HepG2 (cell line): ENCODE results near the gene FAM167B. TPM values are rescaled to one million over a fixed set of nuclear protein-coding genes. Genes with fewer than 3 reads are reported as not detected.

Source experiments
- CTCF ChIP-seq: sonication (generic); formaldehyde crosslinking; IDR thresholded peaks from 2 replicates; pipeline ENCODE4 v1.5.0; 2020; ENCODE audit warnings: mild to moderate bottlenecking, missing genetic modification reagents, moderate library complexity
- MAX ChIP-seq: IDR thresholded peaks from 2 replicates; pipeline ENCODE4 v1.6.1; 2012; ENCODE audit warnings: inconsistent platforms
- MTERF4 ChIP-seq: sonication (generic); formaldehyde crosslinking; IDR thresholded peaks from 2 replicates; pipeline ENCODE4 v1.8.0; 2023; ENCODE audit warnings: mild to moderate bottlenecking, missing genetic modification reagents
- NCOA5 ChIP-seq: sonication (generic); formaldehyde crosslinking; IDR thresholded peaks from 2 replicates; pipeline ENCODE4 v1.4.0; 2020; ENCODE audit warnings: missing genetic modification reagents
- NR3C1 ChIP-seq: sonication (generic); formaldehyde crosslinking; IDR thresholded peaks from 2 replicates; pipeline ENCODE4 v1.4.0; 2020; ENCODE audit warnings: missing genetic modification reagents
- SPEN ChIP-seq: sonication (generic); formaldehyde crosslinking; IDR thresholded peaks from 2 replicates; pipeline ENCODE4 v1.5.1; 2020; ENCODE audit warnings: low read depth, mild to moderate bottlenecking, missing genetic modification reagents
- TFE3 ChIP-seq: IDR thresholded peaks from 2 replicates; pipeline ENCODE4 v1.6.1; 2016
- YY1 ChIP-seq: IDR thresholded peaks from 2 replicates; pipeline ENCODE4 v1.6.1; 2011; ENCODE audit warnings: low read length, low read depth, moderate library complexity, mild to moderate bottlenecking; ENCODE audit not compliant: insufficient read depth, insufficient replicate concordance
- ZNF276 ChIP-seq: sonication (generic); formaldehyde crosslinking; IDR thresholded peaks from 2 replicates; pipeline ENCODE4 v1.4.0; 2020; ENCODE audit warnings: mild to moderate bottlenecking, low read depth, missing genetic modification reagents
- ZNF451 ChIP-seq: sonication (generic); formaldehyde crosslinking; IDR thresholded peaks from 2 replicates; pipeline ENCODE4 v1.5.0; 2020; ENCODE audit warnings: mild to moderate bottlenecking, missing genetic modification reagents
- ZNF484 ChIP-seq: sonication (generic); formaldehyde crosslinking; IDR thresholded peaks from 2 replicates; pipeline ENCODE4 v1.5.1; 2020; ENCODE audit warnings: mild to moderate bottlenecking, low read depth, missing genetic modification reagents, borderline replicate concordance
- ZNF512 ChIP-seq: sonication (generic); formaldehyde crosslinking; IDR thresholded peaks from 2 replicates; pipeline ENCODE4 v1.4.0; 2020; ENCODE audit warnings: mild to moderate bottlenecking, missing genetic modification reagents
- ZNF777 ChIP-seq: sonication (generic); formaldehyde crosslinking; IDR thresholded peaks from 2 replicates; pipeline ENCODE4 v1.4.0; 2020; ENCODE audit warnings: missing genetic modification reagents
- ZNF788 ChIP-seq: sonication (generic); formaldehyde crosslinking; IDR thresholded peaks from 2 replicates; pipeline ENCODE4 v1.5.0; 2020; ENCODE audit warnings: mild to moderate bottlenecking, missing genetic modification reagents, borderline replicate concordance
- ZNF850 ChIP-seq: sonication (generic); formaldehyde crosslinking; conservative IDR thresholded peaks from 2 replicates; pipeline ENCODE4 v1.9.0; 2021; ENCODE audit warnings: mild to moderate bottlenecking, missing genetic modification reagents
- polyA plus RNA-seq, 8 experiments: library from polyadenylated mRNA; depleted of rRNA in 3 of 8; stranded (reverse) in 7 of 8; unstranded in 1 of 8; fragments of >200 nt; fragmentation: Illumina TruSeq in 4 of 8; extraction: Trizol in 4 of 8; gene quantifications; 2 replicates each; pipeline versions ENCODE4 v1.2.1 to v1.2.3, GENCODE V29; 2011 to 2016; ENCODE audit warnings: low read depth in 4 of 8, missing spikeins in 1 of 8, mixed read lengths in 1 of 8; ENCODE audit not compliant: insufficient read depth in 1 of 8
- total RNA-seq, 5 experiments: library from RNA; depleted of rRNA; stranded (reverse); fragments of >200 nt; fragmentation: Illumina TruSeq; extraction: Trizol; gene quantifications; 2 replicates each; pipeline ENCODE4 v1.2.3, GENCODE V29; 2016; ENCODE audit warnings: low read depth in 1 of 5
- TF ChIP-seq, protein P1 (sequence below): conservative IDR thresholded peaks from 2 replicates; pipeline ENCODE4 v1.6.1; 2018; ENCODE audit warnings: missing genetic modification reagents
- TF ChIP-seq, protein P2 (sequence below), 2 experiments: sonication (generic) in 1 of 2; formaldehyde crosslinking in 1 of 2; IDR thresholded peaks; 2 replicates each; pipeline versions ENCODE4 v1.5.1 to v1.6.1; 2011 to 2020; ENCODE audit warnings: borderline replicate concordance in 1 of 2, low read depth in 1 of 2, low read length in 1 of 2, mild to moderate bottlenecking in 1 of 2, missing genetic modification reagents in 1 of 2, moderate library complexity in 1 of 2

FAM167B gene
- total and polyA plus RNA-seq, 2 of the 13 experiments (the other 11 are each of a cell fraction or from before 2014, with no cell fraction given), result 0.15 to 0.70 TPM

DNA sequence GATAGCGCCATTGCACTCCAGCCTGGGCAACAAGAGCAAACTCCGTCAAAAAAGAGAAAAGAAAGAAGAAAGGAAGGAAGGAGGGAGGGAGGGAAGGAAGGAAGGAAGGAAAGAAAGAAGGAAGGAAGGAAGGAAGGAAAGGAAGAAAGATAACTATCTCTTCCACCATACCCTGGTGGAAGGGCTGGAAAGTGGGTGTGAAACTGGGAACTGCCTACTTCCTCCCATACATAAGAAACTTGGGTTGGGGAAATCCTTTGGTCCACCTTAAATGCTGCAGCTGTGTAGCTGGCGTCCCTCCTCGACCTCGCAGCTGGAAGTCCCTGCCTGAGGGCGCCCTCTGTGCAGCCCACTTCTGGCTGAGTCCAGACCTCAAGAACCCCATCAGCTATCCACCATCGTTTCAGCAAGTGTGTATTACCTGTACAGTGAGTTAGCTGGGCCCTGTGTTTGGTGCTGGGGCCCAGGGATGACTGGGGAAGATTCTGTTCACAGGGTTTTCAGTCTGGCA lies 4.6 kb upstream of the FAM167B start (continued):
- TF ChIP-seq ZNF276 (CRISPR knock-in tag), result peak; percentile 100
- TF ChIP-seq YY1, result no peak
- TF ChIP-seq NCOA5 (CRISPR knock-in tag), result no peak
- peak; percentile 21; the same call in 1 of the 2 replicates for TF ChIP-seq MAX
- no peak for TF ChIP-seq ZNF451
- TF ChIP-seq CTCF (CRISPR knock-in tag), result peak; percentile 61
- 0 out of 2 replicates have a peak, but pooled peaks have one; percentile 75 for TF ChIP-seq ZNF512 (CRISPR knock-in tag)
- TF ChIP-seq, protein P1, sequence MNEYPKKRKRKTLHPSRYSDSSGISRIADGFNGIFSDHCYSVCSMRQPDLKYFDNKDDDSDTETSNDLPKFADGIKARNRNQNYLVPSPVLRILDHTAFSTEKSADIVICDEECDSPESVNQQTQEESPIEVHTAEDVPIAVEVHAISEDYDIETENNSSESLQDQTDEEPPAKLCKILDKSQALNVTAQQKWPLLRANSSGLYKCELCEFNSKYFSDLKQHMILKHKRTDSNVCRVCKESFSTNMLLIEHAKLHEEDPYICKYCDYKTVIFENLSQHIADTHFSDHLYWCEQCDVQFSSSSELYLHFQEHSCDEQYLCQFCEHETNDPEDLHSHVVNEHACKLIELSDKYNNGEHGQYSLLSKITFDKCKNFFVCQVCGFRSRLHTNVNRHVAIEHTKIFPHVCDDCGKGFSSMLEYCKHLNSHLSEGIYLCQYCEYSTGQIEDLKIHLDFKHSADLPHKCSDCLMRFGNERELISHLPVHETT (CRISPR knock-in tag), result no peak
- TF ChIP-seq NR3C1 (CRISPR knock-in tag), result no peak
- no peak for TF ChIP-seq MTERF4 (CRISPR knock-in tag)
- TF ChIP-seq ZNF788 (CRISPR knock-in tag), result 0 out of 2 replicates have a peak, but pooled peaks have one; percentile 32
- TF ChIP-seq SPEN (CRISPR knock-in tag), result no peak
- TF ChIP-seq ZNF484, result no peak
- TF ChIP-seq TFE3 (CRISPR knock-in tag), result no peak
- no peak for TF ChIP-seq ZNF850 (CRISPR knock-in tag)
- no peak for TF ChIP-seq ZNF777 (CRISPR knock-in tag)
- TF ChIP-seq, protein P2, sequence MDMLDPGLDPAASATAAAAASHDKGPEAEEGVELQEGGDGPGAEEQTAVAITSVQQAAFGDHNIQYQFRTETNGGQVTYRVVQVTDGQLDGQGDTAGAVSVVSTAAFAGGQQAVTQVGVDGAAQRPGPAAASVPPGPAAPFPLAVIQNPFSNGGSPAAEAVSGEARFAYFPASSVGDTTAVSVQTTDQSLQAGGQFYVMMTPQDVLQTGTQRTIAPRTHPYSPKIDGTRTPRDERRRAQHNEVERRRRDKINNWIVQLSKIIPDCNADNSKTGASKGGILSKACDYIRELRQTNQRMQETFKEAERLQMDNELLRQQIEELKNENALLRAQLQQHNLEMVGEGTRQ (IDR thresholded peaks at IDR 0.05; ENCODE audit: low read depth, low read length), result no peak
- TF ChIP-seq, protein P2 (CRISPR knock-in tag; IDR thresholded peaks at IDR 0.05; ENCODE audit: borderline replicate concordance), result no peak
